ENCODE data around the gene SLC6A7.
"Not testable (repeated sequence)": the region's sequence is repeated elsewhere in the genome, so short reads cannot be mapped to it uniquely, and the experiment has no call there.

The SLC6A7 gene

DNA sequence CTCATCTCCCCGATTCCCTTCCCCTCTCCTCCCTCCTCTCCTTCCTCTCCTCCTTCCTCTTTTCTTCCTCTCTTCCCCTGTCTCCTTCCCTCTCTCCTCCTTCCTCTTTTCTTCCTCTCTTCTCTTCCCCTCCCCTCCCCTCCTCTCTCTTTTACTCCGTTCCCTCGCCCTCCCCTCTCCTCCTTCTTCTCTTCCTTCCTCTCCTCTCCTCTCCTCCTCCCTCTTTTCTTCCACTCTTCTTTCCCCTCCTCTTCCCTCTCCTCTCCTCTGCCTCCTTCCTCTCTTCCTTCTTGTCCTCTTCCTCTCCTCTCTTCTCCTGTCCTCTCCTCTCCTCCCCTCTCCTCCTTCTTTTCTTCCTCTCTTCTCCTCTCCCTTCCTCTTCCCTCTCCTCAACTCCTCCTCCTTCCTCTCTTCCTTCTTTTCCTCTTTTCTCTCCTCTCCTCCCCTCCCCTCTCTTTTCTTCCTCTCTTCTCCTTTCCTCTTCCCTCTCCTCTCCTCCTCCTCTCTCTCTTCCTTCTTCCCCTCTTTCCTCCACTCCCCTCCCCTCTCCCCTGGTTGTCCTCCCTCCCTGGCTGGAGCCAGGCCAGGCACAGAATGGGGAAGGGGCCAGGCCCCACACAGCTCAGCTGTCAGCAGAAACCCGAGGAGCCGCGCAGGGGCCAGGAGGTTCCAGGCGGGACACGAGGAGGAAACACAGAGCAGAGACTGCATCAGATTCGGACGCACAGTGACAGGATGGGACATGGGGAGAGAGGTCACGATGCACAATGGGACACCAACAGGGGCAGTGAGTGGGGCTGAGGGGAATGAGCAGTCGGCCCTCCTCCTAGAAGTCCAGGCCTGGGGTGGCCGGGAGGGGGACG lies 51.7 kb downstream of the SLC6A7 start:
- no peak for DNase-seq (ENCODE audit: low read depth in 2 of 3, low spot score in 2 of 3)

DNA sequence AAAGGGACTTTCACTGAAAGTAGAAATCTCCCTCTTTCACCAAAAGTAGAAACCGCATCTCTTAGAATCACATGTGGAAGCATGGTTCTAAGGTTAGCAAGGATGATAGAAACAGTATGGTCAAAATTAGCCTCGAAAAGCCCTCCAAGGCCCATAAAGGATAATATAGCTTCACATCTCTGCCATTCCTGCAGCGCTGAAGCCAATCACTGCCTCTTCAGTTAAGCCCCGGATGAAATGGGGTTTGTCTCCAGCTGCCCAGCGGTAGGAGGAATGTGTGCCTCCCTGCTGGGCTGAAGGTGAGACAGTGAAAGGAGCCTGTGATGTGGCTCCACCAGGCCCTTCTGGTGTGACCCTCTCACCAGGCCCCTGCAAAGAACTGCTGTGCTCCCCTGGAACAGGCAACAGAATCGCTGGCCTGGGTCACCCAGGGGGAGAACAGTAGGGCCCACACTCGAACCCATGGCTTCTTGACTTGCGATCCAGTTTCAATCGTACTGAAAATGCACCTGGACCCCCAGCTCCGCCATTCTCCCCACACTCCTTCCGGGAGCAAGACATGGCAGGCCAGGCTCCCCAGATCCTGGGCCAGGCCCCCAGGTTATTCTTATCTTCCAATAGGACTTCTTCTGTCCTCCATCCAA lies 52.5 kb downstream of the SLC6A7 start:
- no peak for DNase-seq (ENCODE audit: low read depth in 2 of 3, low spot score in 2 of 3)

GRCh38 chr5:150243590-150243989 lies 53.7 kb downstream of the SLC6A7 start:
- DNase-seq (ENCODE audit: low read depth in 2 of 3, low spot score in 2 of 3): no peak

- DNase-seq (ENCODE audit: low read depth in 2 of 3, low spot score in 2 of 3): no peak
These were observed 54.3 kb downstream of the SLC6A7 start for GRCh38 chr5:150244209-150244608.

- no peak for DNase-seq (ENCODE audit: low read depth in 2 of 3, low spot score in 2 of 3)
These were observed 55.4 kb downstream of the SLC6A7 start for GRCh38 chr5:150245111-150245789.

DNA sequence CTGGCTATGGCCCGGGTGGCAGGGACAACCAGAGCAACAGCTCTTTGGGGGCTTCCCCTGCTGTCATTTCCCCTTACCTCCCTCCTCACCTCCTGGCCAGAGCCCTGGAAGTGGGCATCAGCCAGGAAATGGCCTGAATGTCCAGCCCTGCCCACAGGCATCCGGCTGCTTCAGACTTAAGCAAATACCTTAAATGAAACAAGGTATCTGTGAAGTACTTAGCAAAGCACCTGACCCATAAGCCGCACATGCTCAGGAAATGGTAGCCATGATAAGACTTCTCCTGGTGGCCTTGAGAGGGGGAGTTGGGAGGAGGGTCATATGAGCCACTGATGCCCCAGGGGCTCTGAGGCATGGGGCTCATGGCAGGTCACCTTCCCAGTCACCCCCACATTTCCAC lies 55.9 kb downstream of the SLC6A7 start:
- no peak for DNase-seq (ENCODE audit: low read depth in 2 of 3, low spot score in 2 of 3)

- DNase-seq (ENCODE audit: low read depth in 2 of 3, low spot score in 2 of 3): no peak
These were observed 56.6 kb downstream of the SLC6A7 start for GRCh38 chr5:150246429-150246828.

- no peak for DNase-seq (ENCODE audit: low read depth in 2 of 3, low spot score in 2 of 3)
These were observed 57.0 kb downstream of the SLC6A7 start for GRCh38 chr5:150246835-150247234.

DNA sequence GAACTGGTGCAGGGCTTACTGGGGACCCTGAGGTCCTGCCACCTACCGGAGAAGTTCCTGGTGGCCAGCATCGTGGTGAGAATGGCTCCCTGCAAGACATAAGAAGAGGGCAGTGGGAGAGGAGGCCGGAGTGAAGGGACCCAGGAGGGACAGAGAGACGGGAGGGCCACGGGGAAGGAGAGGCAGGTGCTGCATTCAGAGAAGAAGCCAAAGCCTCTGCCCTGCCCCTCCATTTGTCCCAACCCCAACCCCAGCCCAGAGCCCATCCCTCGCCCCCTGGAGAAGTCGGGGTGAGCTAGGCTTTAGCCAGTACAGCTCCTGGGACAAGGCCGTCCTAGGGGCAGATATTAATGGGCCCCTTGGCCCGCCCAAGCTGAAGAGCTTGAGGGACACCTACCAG lies 57.9 kb downstream of the SLC6A7 start:
- no peak for DNase-seq (ENCODE audit: low read depth in 2 of 3, low spot score in 2 of 3)

- DNase-seq (ENCODE audit: low read depth in 2 of 3, low spot score in 2 of 3): not testable (repeated sequence)
These were observed 58.6 kb downstream of the SLC6A7 start for GRCh38 chr5:150248493-150248892.

DNA sequence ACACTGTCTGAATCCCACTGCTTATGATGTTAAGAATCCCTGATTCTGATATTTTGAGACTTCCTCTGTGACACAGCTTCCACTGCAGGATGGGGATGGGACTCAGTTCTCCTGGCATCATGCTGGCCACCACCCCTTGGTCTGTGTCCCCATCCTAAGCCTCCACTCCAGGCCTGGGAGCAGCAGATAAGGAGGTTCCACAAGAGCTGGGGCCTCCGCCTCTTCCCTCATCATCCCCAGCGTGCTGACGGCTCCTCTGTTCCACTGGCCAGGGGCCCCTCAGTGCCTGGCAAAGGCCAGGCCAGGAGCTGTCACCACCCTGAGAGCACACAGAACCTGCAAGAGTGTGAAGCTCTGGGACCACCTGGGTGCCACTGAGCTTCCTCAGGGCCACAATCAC lies 59.1 kb downstream of the SLC6A7 start:
- DNase-seq (ENCODE audit: low read depth in 2 of 3, low spot score in 2 of 3): no peak

DNA sequence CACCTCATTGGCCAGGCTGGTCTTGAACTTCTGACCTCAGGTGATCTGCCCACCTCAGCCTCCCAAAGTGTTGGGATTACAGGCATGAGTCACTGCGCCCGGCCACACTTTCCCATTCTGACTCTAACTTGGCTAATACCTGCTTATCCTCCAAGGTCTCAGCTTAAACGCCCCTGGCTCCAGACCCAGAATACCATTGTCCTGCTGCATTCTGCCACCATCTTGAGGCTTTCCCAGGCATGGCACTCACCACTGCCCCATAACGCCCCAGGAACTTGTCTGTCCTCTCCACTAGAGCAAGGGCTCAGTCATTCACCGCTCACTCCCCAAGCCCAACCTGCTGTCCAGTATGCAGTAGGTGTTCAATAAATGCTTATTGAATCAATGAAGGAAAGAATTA lies 59.9 kb downstream of the SLC6A7 start:
- DNase-seq (ENCODE audit: low read depth in 2 of 3, low spot score in 2 of 3): no peak

GRCh38 chr5:150251504-150251903 lies 61.6 kb downstream of the SLC6A7 start:
- DNase-seq (ENCODE audit: low read depth in 2 of 3, low spot score in 2 of 3): no peak

- DNase-seq (ENCODE audit: low read depth in 2 of 3, low spot score in 2 of 3): no peak
These were observed 62.6 kb downstream of the SLC6A7 start for GRCh38 chr5:150252489-150252888.

- DNase-seq (ENCODE audit: low read depth in 2 of 3, low spot score in 2 of 3): no peak
These were observed 63.8 kb downstream of the SLC6A7 start for GRCh38 chr5:150253416-150254208.

DNA sequence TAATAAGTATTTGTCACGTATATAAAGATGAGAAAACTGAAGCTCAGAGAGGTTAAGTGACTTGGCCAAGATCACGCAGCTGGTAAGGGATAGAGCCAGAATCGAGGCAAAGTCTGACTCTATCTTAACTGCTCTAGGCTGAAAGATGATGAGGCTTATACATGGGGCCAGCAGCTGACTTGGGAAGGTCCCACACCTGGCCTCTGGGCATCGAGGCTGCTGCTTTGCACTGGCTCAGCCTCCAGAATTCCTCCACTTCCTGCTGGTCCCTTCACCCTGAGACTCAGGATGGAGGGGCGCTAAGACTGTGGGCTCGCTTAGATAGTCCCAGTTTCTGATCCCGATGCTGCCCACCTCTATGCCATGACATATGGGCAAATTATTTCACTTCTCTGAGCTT lies 64.5 kb downstream of the SLC6A7 start:
- no peak for DNase-seq (ENCODE audit: low read depth in 2 of 3, low spot score in 2 of 3)

DNA sequence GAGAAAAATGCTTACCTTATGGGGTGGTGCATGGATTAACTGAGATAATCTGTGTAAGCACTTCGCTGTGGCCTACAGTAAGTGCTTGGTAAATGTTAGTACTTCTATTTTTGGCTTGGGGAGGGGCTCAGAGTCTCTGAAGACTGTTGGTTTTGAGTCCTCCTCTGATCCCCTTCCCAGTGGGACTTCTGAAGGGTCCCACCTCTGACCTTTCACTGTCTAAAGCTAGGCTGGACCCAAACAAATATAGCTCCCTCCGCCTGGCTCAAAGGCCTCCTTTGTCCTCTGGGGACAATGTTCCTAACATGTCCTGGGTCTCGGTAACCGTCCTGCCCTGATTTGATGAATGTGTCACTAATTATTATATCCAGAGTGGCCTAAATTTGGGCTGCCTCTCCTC lies 64.9 kb downstream of the SLC6A7 start:
- DNase-seq (ENCODE audit: low read depth in 2 of 3, low spot score in 2 of 3): no peak

DNA sequence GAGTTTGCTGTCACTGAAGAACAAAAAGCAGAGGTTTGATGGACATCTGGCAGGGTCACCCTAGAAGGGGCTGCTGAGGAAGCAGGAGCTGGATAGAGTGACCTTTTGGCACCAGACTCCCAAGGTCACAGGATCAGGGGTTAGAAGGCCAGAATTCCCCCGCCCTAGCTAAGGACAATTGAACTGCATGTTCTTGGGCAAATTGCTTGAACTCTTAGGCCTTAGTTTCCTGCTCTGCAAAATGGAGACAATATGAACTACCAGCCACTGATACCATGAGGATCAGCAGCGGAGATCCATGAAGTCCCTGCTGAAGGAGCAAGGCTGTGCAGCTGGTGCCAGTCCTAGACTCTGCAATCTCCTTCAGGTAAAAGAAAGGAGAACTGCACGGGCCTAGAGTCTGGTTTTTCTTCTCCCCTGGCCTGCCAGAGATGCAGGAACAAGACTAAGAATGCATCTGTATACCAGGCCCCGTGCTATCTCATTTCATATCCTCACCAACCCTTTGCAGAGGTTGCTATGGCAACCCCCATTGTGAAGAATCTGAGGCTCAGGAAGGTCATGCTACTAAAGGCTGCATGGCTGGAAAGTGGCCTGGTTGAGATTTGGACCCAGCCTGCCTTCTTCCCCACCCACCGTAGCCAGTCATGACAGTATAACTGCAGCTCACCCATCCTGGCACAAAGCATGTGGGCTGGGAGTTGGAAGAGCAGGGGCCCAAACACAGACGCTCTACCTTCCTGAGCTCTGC lies 66.0 kb downstream of the SLC6A7 start:
- DNase-seq (ENCODE audit: low read depth in 2 of 3, low spot score in 2 of 3): no peak

- no peak for DNase-seq (ENCODE audit: low read depth in 2 of 3, low spot score in 2 of 3)
These were observed 66.7 kb downstream of the SLC6A7 start for GRCh38 chr5:150256410-150257064.

DNA sequence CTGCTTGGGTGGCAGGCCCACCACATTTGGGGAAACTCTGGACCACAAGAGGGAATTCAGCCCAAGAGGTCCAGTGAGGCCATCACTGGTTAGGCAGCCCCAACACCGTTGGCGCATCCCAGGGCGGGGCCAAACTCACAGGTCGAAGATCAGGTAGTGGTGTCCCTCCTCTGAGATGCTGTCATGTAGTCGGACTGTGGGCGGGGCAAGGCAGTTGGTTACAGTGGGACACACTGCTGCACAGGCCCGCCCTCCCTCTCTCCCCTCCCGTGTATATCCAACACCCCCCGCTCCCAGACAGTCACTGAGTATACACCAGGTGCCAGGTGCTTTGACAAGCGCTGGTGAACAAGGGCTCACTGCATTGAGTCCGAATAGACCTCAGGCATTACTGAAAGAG lies 67.6 kb downstream of the SLC6A7 start:
- DNase-seq (ENCODE audit: low read depth in 2 of 3, low spot score in 2 of 3): no peak
